ENCODE measurements around the gene MTFR2. TPM values are rescaled to one million over a fixed set of nuclear protein-coding genes. Genes with fewer than 3 reads are reported as not detected.

The MTFR2 gene
- total RNA-seq, 2 donors from 2014 or later, result 0.41 TPM; not detected in 1

DNA sequence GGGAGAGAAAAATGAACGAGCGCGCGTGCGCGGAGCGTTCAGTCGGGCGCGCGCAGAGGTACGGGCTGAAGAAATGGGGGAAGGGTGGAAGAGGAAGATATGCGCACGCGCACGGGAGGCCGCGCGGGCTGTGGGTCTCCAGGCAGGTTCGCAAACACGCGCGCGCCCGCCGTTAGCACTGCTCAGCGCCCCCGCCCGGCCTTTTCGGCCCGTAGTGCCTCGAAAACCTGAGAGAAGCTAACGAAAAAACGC lies 39.1 kb upstream of the MTFR2 start:
- TF ChIP-seq, protein P1, sequence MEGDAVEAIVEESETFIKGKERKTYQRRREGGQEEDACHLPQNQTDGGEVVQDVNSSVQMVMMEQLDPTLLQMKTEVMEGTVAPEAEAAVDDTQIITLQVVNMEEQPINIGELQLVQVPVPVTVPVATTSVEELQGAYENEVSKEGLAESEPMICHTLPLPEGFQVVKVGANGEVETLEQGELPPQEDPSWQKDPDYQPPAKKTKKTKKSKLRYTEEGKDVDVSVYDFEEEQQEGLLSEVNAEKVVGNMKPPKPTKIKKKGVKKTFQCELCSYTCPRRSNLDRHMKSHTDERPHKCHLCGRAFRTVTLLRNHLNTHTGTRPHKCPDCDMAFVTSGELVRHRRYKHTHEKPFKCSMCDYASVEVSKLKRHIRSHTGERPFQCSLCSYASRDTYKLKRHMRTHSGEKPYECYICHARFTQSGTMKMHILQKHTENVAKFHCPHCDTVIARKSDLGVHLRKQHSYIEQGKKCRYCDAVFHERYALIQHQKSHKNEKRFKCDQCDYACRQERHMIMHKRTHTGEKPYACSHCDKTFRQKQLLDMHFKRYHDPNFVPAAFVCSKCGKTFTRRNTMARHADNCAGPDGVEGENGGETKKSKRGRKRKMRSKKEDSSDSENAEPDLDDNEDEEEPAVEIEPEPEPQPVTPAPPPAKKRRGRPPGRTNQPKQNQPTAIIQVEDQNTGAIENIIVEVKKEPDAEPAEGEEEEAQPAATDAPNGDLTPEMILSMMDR (IDR thresholded peaks at IDR 0.05), result peak; percentile 7
- Histone ChIP-seq H3K9me3 (no peaks in the 10 kb centered on the region), H3K4me3 (peak overlapping the region; percentile 96), H3K27me3 (replicated peaks; ENCODE audit: insufficient read depth) (no peaks in the 10 kb centered on the region), H3K4me1 (ENCODE audit: control insufficient read depth in 1 of 2, low read depth in 2 of 2) (peaks cover 45 to 49% of the 10 kb centered on the region in 2 donors), H3K36me3 (no peaks in the 10 kb centered on the region), H3K27ac (peak overlapping the region; percentile 97 to 100)
- ATAC-seq (ENCODE audit: insufficient number of reproducible peaks, low FRiP score, low read depth), result peak; percentile 73
- DNase-seq (ENCODE audit: low spot score), result peak; percentile 60

DNA sequence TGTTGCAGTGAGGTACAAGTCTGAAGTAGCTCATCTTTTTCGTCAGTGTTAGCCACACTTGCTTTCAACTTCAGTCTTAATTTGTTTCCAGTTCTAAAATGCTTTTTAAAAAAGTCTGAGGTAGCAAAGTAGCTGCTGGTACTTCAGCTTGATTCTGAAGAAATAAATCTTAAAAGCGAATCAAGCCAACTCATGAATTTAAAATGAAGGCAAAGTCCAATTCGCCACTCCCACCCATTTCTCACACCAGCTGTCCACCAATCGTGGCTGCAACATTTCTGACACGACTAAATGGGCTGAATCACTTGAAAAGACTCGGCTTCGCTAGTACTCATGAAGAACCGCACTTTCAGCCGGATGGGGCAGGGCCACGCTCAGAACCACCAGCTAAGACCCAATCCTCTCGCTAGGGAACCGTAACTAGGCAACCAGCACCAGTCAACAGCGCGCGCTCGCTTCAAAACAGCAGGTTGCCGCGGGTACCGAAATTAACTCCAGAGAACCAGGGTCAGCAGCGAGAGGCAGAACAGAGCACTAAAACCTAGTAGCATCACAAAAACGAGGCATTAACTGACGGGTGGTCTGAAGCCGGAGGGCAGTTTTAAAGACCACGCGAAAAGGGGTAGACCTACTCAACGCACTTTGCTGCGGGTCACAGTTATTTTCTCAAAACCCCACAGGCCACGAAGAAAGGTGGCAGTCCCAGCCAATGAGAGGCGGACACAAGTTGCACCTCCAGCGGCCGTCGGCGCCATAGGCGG lies 38.6 kb upstream of the MTFR2 start:
- no peaks in the 10 kb centered on the region for H3K36me3 ChIP-seq
- peak overlapping the region; percentile 97 to 100 for H3K27ac ChIP-seq
- no peaks in the 10 kb centered on the region for H3K27me3 ChIP-seq (replicated peaks; ENCODE audit: insufficient read depth)
- DNase-seq (ENCODE audit: low spot score) (peak; percentile 87), ATAC-seq (ENCODE audit: insufficient number of reproducible peaks, low FRiP score, low read depth) (peak; percentile 63)
- TF ChIP-seq, protein P1 (IDR thresholded peaks at IDR 0.05), result peak; percentile 43
- no peaks in the 10 kb centered on the region for H3K9me3 ChIP-seq
- peaks cover 46 to 52% of the 10 kb centered on the region in 2 donors for H3K4me1 ChIP-seq (ENCODE audit: control insufficient read depth in 1 of 2, low read depth in 2 of 2)
- H3K4me3 ChIP-seq, result peak overlapping the region; percentile 96

DNA sequence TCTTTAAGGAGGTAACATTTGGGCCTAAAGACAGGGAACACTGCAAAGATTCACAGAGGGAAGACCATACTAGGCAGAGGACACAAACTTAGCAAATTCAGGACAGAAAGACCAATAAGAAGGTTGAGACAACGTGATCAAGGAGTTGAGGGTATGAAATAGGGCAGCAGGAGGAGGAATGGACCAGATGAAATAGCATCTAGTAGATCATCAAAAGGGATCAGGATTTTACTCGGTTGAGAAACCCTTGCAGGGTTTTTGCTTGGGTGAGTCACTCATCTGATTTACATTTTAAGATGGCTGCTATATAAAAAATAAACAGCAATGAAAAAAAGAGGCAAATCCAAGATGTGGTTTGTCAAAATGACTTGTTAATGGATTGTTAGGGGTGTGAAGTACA lies 34.8 kb upstream of the MTFR2 start:
- DNase-seq (ENCODE audit: low spot score), result no peak
- H3K27ac ChIP-seq, result peak overlapping the region in 1 of 2 donors; percentile 23
- H3K36me3 ChIP-seq, result no peaks in the 10 kb centered on the region
- H3K4me3 ChIP-seq, result peak overlapping the region; percentile 21
- H3K27me3 ChIP-seq (replicated peaks; ENCODE audit: insufficient read depth), result no peaks in the 10 kb centered on the region
- TF ChIP-seq, protein P1 (IDR thresholded peaks at IDR 0.05), result no peak
- ATAC-seq (ENCODE audit: insufficient number of reproducible peaks, low FRiP score, low read depth), result no peak
- peaks cover 76 to 82% of the 10 kb centered on the region in 2 donors for H3K4me1 ChIP-seq (ENCODE audit: control insufficient read depth in 1 of 2, low read depth in 2 of 2)
- no peaks in the 10 kb centered on the region for H3K9me3 ChIP-seq

DNA sequence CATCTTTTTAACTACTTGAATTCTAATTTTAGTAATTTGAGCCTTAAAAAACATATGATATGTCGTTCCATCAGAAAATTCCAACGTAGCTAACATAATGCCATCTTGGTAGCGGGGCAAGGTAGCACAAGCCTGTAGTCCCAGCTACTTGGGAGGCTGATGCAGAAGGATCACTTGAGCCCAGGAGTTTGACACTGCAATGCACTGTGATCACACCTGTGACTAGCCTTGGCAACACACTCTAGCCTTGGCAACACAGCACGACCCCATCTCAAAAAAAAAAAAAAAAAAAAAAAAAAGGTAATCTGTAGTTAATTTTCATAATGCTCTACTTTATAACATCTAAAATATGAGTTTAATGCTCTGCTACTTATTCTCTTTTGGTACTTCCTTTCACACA lies 32.8 kb upstream of the MTFR2 start:
- Histone ChIP-seq H3K36me3 (peaks cover 3% of the 10 kb centered on the region), H3K4me3 (no peak overlapping the region), H3K27me3 (replicated peaks; ENCODE audit: insufficient read depth) (no peaks in the 10 kb centered on the region), H3K9me3 (no peaks in the 10 kb centered on the region), H3K4me1 (ENCODE audit: control insufficient read depth in 1 of 2, low read depth in 2 of 2) (peaks cover 80 to 85% of the 10 kb centered on the region in 2 donors), H3K27ac (no peak overlapping the region)
- TF ChIP-seq, protein P1 (IDR thresholded peaks at IDR 0.05), result no peak
- no peak for ATAC-seq (ENCODE audit: insufficient number of reproducible peaks, low FRiP score, low read depth)
- DNase-seq (ENCODE audit: low spot score), result no peak

DNA sequence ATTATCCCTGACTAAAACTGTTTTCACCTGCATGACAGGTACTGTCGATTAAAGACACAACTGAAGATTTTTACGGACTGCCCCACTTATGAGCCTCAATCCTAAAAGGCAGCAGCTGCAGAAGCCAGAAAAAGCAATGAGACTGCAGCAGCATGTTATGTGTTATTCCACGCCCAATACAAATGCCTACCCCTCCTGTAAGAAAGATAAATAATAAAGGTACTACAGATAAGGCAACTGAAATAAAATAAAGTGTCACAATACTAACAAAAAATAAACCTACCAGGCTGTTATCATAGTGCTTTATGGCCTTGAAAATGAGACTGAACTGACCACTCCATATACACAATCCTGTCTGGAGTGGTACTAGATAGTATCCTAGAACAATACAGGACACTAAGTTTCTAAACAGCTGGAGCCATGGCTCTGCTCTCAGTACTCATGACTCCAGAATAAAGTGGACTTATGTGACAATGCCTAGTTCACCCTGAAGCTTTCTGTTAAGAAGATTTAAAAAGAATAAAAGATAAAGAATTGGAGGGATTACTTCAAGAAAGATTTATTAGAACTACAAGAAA lies 30.0 kb upstream of the MTFR2 start:
- no peak overlapping the region for H3K27ac ChIP-seq
- peaks cover 12% of the 10 kb centered on the region for H3K36me3 ChIP-seq
- ATAC-seq (ENCODE audit: insufficient number of reproducible peaks, low FRiP score, low read depth), result no peak
- H3K4me1 ChIP-seq (ENCODE audit: control insufficient read depth in 1 of 2, low read depth in 2 of 2), result peaks cover 59 to 65% of the 10 kb centered on the region in 2 donors
- TF ChIP-seq, protein P1 (IDR thresholded peaks at IDR 0.05), result no peak
- H3K4me3 ChIP-seq, result no peak overlapping the region
- H3K9me3 ChIP-seq, result no peaks in the 10 kb centered on the region
- H3K27me3 ChIP-seq (replicated peaks; ENCODE audit: insufficient read depth), result no peaks in the 10 kb centered on the region
- no peak for DNase-seq (ENCODE audit: low spot score)
